ENCODE data around the gene USP24.

Gene USP24

GRCh38 chr1:55107101-55107500 lies 108.1 kb downstream of the USP24 start:
- in situ Hi-C loops (cut with MboI; ENCODE audit: low sequenced_read_pairs, unreplicated experiment): no loop called here
- no peak for DNase-seq (ENCODE audit: low spot score)
- TF ChIP-seq CTCF (IDR thresholded peaks at IDR 0.05; ENCODE audit: borderline replicate concordance, control extremely low read depth, extremely low read depth, insufficient read depth, missing control alignments): no peak

GRCh38 chr1:55103891-55104290 lies 111.3 kb downstream of the USP24 start:
- no peak for TF ChIP-seq CTCF (IDR thresholded peaks at IDR 0.05; ENCODE audit: borderline replicate concordance, control extremely low read depth, extremely low read depth, insufficient read depth, missing control alignments)
- in situ Hi-C loops (cut with MboI; ENCODE audit: low sequenced_read_pairs, unreplicated experiment): no loop called here
- no peak for DNase-seq (ENCODE audit: low spot score)

GRCh38 chr1:55095095-55095494 lies 120.1 kb downstream of the USP24 start:
- no peak for TF ChIP-seq CTCF (IDR thresholded peaks at IDR 0.05; ENCODE audit: borderline replicate concordance, control extremely low read depth, extremely low read depth, insufficient read depth, missing control alignments)
- in situ Hi-C loops (cut with MboI; ENCODE audit: low sequenced_read_pairs, unreplicated experiment): no loop called here
- no peak for DNase-seq (ENCODE audit: low spot score)

DNA sequence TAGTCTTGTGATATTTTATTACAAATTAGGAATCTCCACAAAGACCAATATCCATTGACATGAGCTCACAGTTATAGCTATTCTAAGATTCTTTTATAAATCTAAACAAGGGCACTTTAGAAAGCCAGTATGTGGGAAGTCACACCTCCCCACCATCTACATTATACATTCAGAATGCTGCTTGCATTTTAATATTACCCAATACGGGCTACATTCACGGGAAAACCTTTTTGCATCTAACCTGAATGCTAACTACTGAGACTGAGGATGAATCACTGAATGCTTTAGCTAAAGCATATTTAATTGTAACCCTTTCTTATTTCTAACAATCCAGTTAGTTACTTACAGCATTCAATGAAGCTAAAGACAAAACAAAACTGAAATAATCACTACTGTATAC lies 122.7 kb downstream of the USP24 start:
- TF ChIP-seq CTCF (IDR thresholded peaks at IDR 0.05; ENCODE audit: borderline replicate concordance, control extremely low read depth, extremely low read depth, insufficient read depth, missing control alignments): no peak

GRCh38 chr1:55089683-55090082 lies 125.5 kb downstream of the USP24 start:
- in situ Hi-C loops (cut with MboI; ENCODE audit: low sequenced_read_pairs, unreplicated experiment): no loop called here
- DNase-seq (ENCODE audit: low spot score): no peak
- no peak for TF ChIP-seq CTCF (IDR thresholded peaks at IDR 0.05; ENCODE audit: borderline replicate concordance, control extremely low read depth, extremely low read depth, insufficient read depth, missing control alignments)

More for the DNA sequence above, 122.7 kb downstream of the USP24 start:
- no peak for DNase-seq (ENCODE audit: low spot score)
- in situ Hi-C loops (cut with MboI; ENCODE audit: low sequenced_read_pairs, unreplicated experiment): no loop called here

- TF ChIP-seq CTCF (IDR thresholded peaks at IDR 0.05; ENCODE audit: borderline replicate concordance, control extremely low read depth, extremely low read depth, insufficient read depth, missing control alignments): no peak
- no peak for DNase-seq (ENCODE audit: low spot score)
- in situ Hi-C loops (cut with MboI; ENCODE audit: low sequenced_read_pairs, unreplicated experiment): no loop called here
These were observed 126.8 kb downstream of the USP24 start for GRCh38 chr1:55088413-55088812.

DNA sequence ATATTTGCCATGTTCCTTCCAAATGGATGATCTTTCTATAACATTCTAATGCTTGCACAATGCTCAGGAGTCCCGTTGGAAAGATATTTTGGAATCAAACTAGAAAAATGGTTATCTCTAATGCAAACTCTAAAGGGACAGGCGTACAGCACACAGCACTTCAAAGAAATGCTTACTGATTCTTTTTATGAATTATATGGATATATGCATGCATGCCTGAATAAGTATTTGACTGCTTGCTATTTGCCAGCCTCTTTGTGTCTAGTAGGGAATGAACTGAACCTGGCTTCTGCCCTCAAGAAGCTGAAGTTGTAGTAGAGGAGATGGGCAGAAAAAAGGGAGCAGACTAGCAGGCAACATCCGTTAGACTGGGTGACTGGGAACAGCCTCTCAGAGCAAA lies 127.7 kb downstream of the USP24 start:
- DNase-seq (ENCODE audit: low spot score): no peak
- no peak for TF ChIP-seq CTCF (IDR thresholded peaks at IDR 0.05; ENCODE audit: borderline replicate concordance, control extremely low read depth, extremely low read depth, insufficient read depth, missing control alignments)
- in situ Hi-C loops (cut with MboI; ENCODE audit: low sequenced_read_pairs, unreplicated experiment): no loop called here
